Ascending aorta (tissue), 2 donors: ENCODE measurements around the gene SFSWAP. TPM values are rescaled to one million over a fixed set of nuclear protein-coding genes. Genes with fewer than 3 reads are reported as not detected.
"Not testable (repeated sequence)": the region's sequence is repeated elsewhere in the genome, so short reads cannot be mapped to it uniquely, and the experiment has no call there.

Experiments
- DNase-seq, 2 donors: peaks; one replicate each; pipeline ENCODE4 v3.0.0-alpha.2; 2019; ENCODE audit warnings: low spot score in 2 of 2
- H3K27ac ChIP-seq, 2 donors: fragments of 200-600 bp; sonication (generic); one replicate each; pipeline ENCODE4 v1.5.1; 2016 to 2017; ENCODE audit warnings: mild to moderate bottlenecking in 1 of 2
- H3K27me3 ChIP-seq: fragments of 200-600 bp; sonication (generic); one replicate; pipeline ENCODE4 v1.5.1; 2017
- H3K36me3 ChIP-seq, 2 donors: fragments of 200-600 bp; sonication (generic); one replicate each; pipeline ENCODE4 v1.5.1; 2016
- H3K4me1 ChIP-seq, 2 donors: fragments of 200-600 bp; sonication (generic); one replicate each; pipeline ENCODE4 v1.5.1; 2016 to 2017; ENCODE audit warnings: mild to moderate bottlenecking in 1 of 2
- H3K4me3 ChIP-seq, 2 donors: fragments of 200-600 bp; sonication (generic); one replicate each; pipeline ENCODE4 v1.5.1; 2016 to 2017; ENCODE audit warnings: mild to moderate bottlenecking in 1 of 2
- H3K9me3 ChIP-seq, 2 donors: fragments of 200-600 bp; sonication (generic); one replicate each; pipeline ENCODE4 v1.5.1; 2016
- CTCF ChIP-seq, 3 experiments: fragments of 200-600 bp in 2 of 3; fragments of 450-650 bp in 1 of 3; sonication (generic) in 2 of 3; IDR thresholded peaks; one replicate each; pipeline ENCODE4 v1.5.1; 2016 to 2019; ENCODE audit warnings: antibody characterized with exemption in 3 of 3, mild to moderate bottlenecking in 1 of 3, moderate library complexity in 1 of 3
- intact Hi-C: fragments of 100-400 bp; cut with DNase I; formaldehyde crosslinking; loops from one replicate; pipeline ENCODE4 v1.15.1; 2023
- total RNA-seq: library from RNA; depleted of rRNA; stranded (reverse); fragments of >200 nt; gene quantifications from one replicate; pipeline ENCODE4 v1.1.0, GENCODE V29; 2016

The SFSWAP gene
- total RNA-seq, 1 donor from 2014 or later = 15.8 TPM

- intact Hi-C loops = no loop called here
- no peak for DNase-seq
- Histone ChIP-seq H3K9me3 (no peaks in the 10 kb centered on the region), H3K4me1 (no peaks in the 10 kb centered on the region), H3K4me3 (peak overlapping the region in 1 of 2 donors; percentile 49), H3K27ac (no peak overlapping the region), H3K36me3 (no peaks in the 10 kb centered on the region), H3K27me3 (no peaks in the 10 kb centered on the region)
- no peak for TF ChIP-seq CTCF (IDR thresholded peaks at IDR 0.05)
Measured at GRCh38 chr12:131808744-131809371, 98.0 kb downstream of the SFSWAP start.

- H3K4me1 ChIP-seq, H3K27me3 ChIP-seq, H3K9me3 ChIP-seq, H3K27ac ChIP-seq, H3K36me3 ChIP-seq, intact Hi-C loops, DNase-seq, H3K4me3 ChIP-seq: not testable (repeated sequence)
Measured at GRCh38 chr12:131809476-131810254, 98.8 kb downstream of the SFSWAP start.

- intact Hi-C loops = no loop called here
- no peaks in the 10 kb centered on the region for H3K36me3 ChIP-seq
- TF ChIP-seq CTCF (IDR thresholded peaks at IDR 0.05) = no peak
- no peaks in the 10 kb centered on the region for H3K27me3 ChIP-seq
- no peaks in the 10 kb centered on the region for H3K4me1 ChIP-seq
- no peak overlapping the region for H3K4me3 ChIP-seq
- no peak overlapping the region for H3K27ac ChIP-seq
- no peaks in the 10 kb centered on the region for H3K9me3 ChIP-seq
- DNase-seq = no peak
Measured at GRCh38 chr12:131810726-131811125, 99.8 kb downstream of the SFSWAP start.

- Histone ChIP-seq H3K36me3 (no peaks in the 10 kb centered on the region), H3K4me3 (no peak overlapping the region), H3K9me3 (no peaks in the 10 kb centered on the region), H3K27ac (no peak overlapping the region), H3K27me3 (no peaks in the 10 kb centered on the region), H3K4me1 (no peaks in the 10 kb centered on the region)
- TF ChIP-seq CTCF (IDR thresholded peaks at IDR 0.05) = no peak
- intact Hi-C loops = no loop called here
- DNase-seq = no peak
Measured at GRCh38 chr12:131815131-131815530, 104.2 kb downstream of the SFSWAP start.

GRCh38 chr12:131816495-131816894 is 105.6 kb downstream of the SFSWAP start:
- Histone ChIP-seq H3K4me1 (no peaks in the 10 kb centered on the region), H3K27ac (no peak overlapping the region), H3K27me3 (no peaks in the 10 kb centered on the region), H3K4me3 (no peak overlapping the region), H3K9me3 (no peaks in the 10 kb centered on the region), H3K36me3 (no peaks in the 10 kb centered on the region)
- TF ChIP-seq CTCF (IDR thresholded peaks at IDR 0.05) = no peak
- intact Hi-C loops = no loop called here
- DNase-seq = no peak

- TF ChIP-seq CTCF (IDR thresholded peaks at IDR 0.05) = no peak
- Histone ChIP-seq H3K4me3 (no peak overlapping the region), H3K27me3 (no peaks in the 10 kb centered on the region), H3K36me3 (no peaks in the 10 kb centered on the region), H3K9me3 (no peaks in the 10 kb centered on the region), H3K27ac (no peak overlapping the region), H3K4me1 (no peaks in the 10 kb centered on the region)
- intact Hi-C loops = no loop called here
- DNase-seq = no peak
Measured at GRCh38 chr12:131817241-131817640, 106.4 kb downstream of the SFSWAP start.
